Measurements from ENCODE around the gene MINDY4B.
"Not testable (repeated sequence)": the region's sequence is repeated elsewhere in the genome, so short reads cannot be mapped to it uniquely, and the experiment has no call there.

MINDY4B gene

DNA sequence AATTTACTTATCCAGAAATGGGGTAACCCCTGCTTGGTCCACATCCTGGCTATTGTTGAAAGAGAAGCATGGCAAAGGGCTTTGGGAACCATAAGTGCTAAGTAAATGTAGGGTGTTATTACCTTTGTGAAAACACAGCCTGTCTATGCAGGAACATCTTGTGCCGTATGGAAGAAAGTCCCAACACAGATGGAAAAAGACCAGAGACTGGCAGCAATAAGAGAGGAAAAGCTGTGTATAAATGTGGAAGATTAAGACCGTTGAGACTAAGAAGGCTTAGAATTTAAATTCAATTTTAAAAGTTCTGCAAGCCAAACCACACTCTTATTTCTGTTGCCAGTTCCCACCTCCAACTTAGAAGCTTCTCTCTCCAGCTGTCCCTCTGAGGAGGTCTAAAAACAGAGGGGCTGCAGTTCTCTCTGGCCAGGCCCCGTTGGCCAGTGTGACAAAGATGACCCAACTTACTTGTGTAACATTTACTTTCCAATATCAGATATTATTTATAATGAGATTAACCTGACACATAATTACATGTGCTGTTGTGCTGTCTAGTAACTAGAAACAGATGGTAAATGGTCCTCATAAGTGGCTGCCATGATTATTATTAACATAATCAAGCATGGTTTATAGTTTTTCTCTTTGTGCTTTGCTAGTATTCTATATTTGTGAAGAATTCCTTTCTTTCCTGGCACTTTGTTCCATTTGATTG lies 7.0 kb downstream of the MINDY4B start:
- DNase-seq = no peak

- DNase-seq = no peak
Observed at GRCh38 chr3:150897592-150897991, 7.6 kb downstream of the MINDY4B start.

GRCh38 chr3:150890831-150891230 lies 14.4 kb downstream of the MINDY4B start:
- no peak for DNase-seq

DNA sequence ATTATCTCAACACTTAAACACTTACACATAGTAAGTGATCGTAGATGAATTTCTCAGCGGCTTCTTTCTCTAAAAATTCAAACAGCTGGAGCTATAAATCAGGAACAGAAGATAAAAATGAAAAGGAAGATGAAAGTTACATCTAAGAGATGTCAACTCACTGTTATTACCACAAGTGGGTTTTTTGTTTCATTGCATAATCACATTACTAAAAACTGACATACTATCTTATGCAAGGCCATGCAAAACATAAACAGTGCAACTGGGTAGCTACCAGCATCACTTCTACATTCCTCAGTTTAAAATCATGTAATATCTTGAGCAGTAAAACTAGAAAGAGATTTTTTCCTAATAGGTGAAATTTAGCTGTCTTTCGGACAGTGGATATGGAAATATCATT lies 14.9 kb downstream of the MINDY4B start:
- DNase-seq = no peak

GRCh38 chr3:150889106-150889505 lies 16.1 kb downstream of the MINDY4B start:
- no peak for DNase-seq

GRCh38 chr3:150887031-150887430 lies 18.2 kb downstream of the MINDY4B start:
- no peak for DNase-seq

DNA sequence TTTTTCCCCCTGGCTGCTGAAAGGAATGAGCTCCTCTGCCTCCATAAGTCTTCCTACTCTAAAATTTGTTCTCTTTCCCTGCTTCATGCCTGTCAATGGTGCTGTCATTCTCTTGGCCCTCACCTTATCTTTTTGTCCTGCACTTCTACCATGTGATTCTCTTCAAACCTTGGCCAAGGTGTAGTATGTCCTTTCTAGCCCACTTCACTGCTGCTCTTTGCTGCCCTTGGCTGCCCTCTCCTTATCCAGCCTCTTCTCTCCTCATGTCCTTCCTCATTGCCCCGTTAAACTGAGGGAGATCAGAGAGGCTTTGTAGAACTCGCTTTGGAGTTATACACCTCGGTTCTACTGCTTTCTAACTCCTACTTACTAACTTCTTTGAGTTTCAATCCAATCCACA lies 19.7 kb downstream of the MINDY4B start:
- DNase-seq = no peak

- DNase-seq = no peak
Observed at GRCh38 chr3:150878996-150879575, 26.2 kb downstream of the MINDY4B start.

GRCh38 chr3:150878290-150878689 lies 26.9 kb downstream of the MINDY4B start:
- DNase-seq = no peak

DNA sequence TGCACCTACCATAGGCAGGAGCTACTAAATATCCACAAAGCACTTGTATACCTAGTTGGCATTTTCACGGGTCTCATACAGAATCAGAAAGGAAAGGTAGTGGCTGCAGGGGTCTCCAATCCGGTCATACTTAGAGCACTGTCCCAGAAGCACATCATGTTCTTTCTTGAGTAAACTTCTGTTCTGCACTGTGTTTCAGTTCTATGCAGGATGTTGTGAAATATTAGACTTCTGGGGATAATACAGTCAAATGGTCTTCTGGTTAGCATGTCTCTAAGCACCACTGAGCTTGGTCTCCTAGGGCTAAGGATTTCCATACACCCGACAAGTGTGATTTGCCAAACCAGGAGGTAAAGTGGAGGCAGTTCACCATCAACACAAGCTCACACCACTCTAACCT lies 27.9 kb downstream of the MINDY4B start:
- no peak for DNase-seq

- DNase-seq = no peak
Observed at GRCh38 chr3:150876611-150877265, 28.5 kb downstream of the MINDY4B start.

DNA sequence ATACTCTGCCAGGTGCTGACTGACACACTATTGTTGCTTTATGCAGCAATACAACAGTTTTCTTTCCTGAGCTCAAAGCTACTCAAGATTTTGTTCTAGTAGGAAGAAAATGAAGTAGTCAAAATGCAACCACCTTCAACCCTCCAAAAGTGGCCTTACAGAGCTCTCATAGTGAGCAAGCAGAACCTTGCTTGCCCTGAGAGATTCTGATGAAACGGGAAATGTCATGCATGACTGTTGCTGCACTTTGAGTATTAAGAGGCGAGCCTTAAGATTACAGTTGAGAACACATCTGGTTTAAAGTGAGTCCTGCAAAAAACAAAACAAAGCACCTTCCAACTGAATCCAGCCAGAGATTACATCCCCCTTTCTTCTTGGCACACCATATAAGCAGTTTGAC lies 29.7 kb downstream of the MINDY4B start:
- no peak for DNase-seq

- no peak for DNase-seq
Observed at GRCh38 chr3:150874666-150875219, 30.5 kb downstream of the MINDY4B start.

DNA sequence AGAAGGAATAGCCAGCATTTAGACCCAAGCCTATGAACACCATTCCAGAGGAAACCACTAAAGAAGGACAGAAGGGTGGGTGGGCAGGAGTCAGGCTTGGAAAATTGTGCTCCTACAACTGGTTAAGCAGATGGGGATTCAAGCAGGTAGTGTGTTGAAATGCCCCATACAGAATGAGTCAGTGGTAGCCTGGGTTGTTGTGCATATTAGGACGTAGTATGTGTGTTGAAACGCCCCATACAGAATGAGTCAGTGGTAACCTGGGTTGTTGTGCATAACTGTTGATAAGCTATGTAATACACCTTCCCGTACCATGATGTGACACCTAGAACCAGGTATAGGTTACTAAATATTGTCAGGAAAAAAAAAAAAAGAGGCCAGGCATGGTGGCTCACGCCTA lies 34.0 kb downstream of the MINDY4B start:
- no peak for DNase-seq

DNA sequence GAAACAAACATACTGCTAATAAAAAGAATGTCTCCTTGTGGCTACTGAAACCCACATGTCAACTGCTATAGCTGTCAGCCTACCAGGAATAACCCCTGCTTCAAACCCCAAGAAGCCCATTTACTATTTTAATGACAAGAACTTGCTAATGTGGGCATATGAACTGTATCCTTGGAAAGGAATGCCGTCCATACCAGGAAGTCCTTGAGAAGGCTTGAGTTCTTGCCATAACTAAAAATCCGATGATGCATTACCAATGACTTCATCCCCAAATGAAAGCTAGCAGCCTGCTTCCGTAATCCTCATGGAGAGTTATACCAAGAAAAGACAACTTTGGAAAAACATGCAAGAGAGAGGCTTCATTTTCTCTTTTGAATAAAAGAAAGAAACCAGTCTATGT lies 34.8 kb downstream of the MINDY4B start:
- DNase-seq = no peak

DNA sequence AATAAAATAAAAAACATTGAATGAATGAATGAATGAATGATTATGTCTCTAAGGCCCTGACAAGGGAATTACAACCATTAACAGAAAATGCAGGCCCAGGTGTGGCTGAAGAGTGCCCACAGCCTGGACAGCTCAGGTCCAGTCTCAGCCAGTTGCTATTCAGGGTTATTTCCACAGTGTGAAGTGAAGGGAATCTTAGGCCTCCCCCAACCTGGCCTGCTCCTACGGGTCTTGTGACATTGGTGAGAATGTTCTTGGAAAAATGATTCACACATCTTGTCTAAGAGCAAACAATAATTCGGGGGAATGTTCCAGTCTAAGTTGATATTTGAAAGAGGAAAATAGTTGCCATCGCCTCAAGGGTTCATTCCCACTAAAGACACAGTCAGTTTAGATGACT lies 37.0 kb downstream of the MINDY4B start:
- DNase-seq = no peak

GRCh38 chr3:150867434-150867833 lies 37.8 kb downstream of the MINDY4B start:
- DNase-seq = no peak

DNA sequence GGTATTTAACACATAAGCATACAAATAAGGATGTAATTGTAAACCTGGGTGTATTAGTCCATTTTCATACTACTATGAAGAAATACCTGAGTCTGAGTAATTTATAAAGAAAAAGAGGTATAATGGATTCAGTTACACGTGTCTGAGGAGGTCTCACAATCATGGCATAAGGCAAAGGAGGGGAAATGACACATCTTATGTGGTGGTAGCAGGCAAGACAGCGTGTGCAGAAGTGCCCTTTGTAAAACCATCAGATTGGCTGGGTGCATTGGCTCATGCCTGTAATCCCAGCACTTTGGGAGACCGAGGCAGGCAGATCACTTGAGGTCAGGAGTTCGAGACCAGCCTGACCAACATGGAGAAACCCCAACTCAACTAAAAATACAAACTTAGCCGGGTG lies 41.3 kb downstream of the MINDY4B start:
- not testable (repeated sequence) for DNase-seq

DNA sequence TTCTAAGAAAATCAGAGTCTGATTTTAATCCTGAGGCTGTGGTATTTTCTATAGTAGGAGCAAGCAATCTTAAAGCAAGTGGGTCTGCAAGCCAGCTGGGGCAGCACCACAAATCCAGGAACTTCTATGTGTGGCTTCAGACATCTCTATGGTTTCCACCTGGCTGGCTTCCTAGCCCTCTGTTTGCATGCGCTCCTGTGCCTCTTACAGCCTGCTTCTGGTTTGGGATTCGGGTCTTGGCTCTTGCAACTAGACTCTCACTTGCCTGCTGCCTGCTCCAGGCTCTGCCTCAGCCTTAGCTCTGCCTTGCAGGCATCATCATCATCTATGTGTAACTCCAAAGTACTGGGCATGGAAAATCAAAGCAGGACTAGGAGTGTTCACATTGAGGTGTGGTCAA lies 43.4 kb downstream of the MINDY4B start:
- DNase-seq = no peak

DNA sequence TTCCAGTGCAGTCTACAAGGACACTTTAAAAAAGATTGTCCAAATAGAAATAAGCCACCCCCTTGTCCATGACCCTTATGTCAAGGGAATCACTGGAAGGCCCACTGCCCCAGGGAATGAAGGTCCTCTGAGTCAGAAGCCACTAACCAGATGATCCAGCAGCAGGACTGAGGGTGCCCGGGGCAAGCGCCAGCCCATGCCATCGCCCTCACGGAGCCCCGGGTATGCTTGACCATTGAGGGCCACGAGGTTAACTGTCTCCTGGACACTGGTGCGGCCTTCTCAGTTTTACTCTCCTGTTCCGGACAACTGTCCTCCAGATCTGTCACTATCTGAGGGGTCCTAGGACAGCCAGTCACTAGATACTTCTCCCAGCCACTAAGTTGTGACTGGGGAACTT lies 47.3 kb downstream of the MINDY4B start:
- DNase-seq = not testable (repeated sequence)

DNA sequence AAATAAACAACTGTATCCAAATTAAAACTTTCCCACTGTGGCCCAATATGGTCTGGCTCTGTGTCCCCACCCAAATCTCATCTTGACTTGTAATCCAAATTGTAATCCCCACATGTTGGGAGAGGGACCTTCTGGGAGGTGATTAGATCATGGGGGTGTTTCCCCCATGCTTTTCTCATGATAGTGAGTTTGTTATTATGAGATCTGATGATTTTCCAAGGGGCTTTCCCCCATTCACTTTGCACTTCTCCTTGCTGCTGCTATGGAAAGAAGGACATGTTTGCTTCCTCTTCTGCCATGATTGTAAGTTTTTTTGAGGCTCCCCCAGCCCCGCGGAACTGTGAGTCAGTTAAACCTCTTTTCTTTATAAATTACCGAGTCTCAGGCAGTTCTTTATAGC lies 55.0 kb downstream of the MINDY4B start:
- DNase-seq = no peak

DNA sequence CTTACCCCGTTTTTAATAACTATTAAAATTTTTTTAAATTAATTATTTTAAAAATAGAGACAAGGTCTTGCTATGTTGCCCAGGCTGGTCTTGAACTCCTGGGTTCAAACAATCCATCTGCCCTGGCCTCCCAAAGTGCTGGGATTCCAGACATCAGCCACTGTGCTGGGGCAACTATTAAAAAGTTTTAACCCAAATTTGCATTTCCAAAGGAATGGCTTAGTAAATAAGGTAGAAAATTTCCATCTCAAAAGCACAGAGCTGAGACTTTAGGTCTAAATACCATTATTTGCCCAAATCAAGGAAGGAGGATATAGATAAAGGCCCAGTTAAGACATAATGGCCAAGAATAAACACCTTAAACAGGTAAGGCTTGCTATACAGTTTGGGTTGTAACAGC lies 56.4 kb downstream of the MINDY4B start:
- DNase-seq = no peak

GRCh38 chr3:150847433-150847832 lies 57.8 kb downstream of the MINDY4B start:
- DNase-seq = no peak

DNA sequence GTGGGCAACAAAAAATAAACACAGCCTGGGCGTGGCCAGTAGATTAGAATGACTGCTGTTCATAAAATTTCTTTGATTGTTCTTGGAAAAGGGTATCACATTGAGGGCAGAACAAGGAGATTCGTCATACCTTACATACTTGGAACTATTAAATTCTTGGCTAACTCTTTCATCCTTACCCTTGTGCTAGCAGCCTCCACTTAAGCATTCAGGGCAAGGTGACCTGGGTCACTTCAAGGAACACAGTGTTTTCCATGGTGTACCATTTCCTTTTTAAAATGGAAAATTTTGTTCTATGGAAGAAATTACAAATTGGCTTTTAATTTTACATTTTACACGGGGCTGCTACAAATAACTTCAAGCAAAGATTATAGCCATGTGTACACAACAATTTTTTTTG lies 60.8 kb downstream of the MINDY4B start:
- DNase-seq = no peak
